ENCODE measurements around the gene C18orf63.
"Not testable (repeated sequence)": the region's sequence is repeated elsewhere in the genome, so short reads cannot be mapped to it uniquely, and the experiment has no call there.

C18orf63 gene

GRCh38 chr18:74286856-74287255 lies 28.8 kb upstream of the C18orf63 start:
- no peak for DNase-seq

- no peak for DNase-seq
Measured at GRCh38 chr18:74288041-74288440, 27.6 kb upstream of the C18orf63 start.

- DNase-seq: no peak
Measured at GRCh38 chr18:74288730-74289129, 26.9 kb upstream of the C18orf63 start.

GRCh38 chr18:74289137-74289536 lies 26.5 kb upstream of the C18orf63 start:
- DNase-seq: peak in 1 of 2 donors; percentile 24

DNA sequence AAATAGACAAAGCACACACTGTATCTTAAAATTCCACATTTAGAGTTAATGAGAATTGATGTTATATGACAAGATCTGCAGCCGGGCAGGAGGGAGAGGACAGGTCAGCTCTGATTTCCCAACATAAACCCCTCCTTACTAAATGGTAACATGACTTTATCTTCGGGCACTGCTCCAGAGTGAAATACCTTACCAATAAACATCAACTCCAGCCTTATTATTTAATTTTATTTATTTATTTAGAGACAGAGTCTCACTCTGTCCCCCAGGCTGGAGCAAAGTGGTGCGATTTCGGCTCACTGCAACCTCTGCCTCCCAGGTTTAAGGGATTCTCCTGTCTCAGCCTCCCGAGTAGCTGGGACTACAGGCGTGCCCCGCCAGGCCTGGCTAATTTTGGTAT lies 25.6 kb upstream of the C18orf63 start:
- no peak for DNase-seq

DNA sequence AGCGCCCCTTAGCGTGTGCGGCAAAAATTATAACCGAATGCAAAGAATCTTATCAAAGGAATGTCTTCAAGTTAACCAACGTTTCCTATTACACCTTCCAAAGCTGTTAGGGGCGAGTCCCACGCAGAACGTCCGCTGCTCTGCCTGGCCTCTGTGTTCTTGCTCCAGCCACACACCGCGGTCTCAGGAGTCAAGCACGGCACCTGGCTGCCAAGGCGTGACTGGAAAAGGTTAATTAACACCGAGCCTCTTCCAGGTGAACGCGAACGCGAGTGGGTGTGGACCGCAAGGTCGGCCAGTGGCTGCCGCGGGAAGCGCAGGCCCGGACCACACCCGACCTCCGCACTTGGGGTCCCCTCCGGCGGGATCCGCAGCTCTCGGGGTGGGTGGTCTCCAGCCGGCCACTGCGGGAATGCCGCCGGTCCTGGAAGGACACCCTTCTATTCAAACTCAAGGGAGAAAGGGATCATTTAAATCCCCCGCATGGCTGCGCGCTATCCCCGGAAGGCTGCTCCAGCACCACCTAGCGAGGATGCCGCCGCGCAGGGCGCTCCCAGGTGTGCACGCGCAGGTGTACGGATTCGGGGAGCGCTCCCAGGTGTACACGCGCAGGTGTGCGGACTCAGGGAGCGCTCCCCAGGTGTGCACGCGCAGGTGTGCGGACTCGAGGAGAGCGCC lies 24.7 kb upstream of the C18orf63 start:
- no peak for DNase-seq

GRCh38 chr18:74291472-74291770 lies 24.2 kb upstream of the C18orf63 start:
- no peak for DNase-seq

DNA sequence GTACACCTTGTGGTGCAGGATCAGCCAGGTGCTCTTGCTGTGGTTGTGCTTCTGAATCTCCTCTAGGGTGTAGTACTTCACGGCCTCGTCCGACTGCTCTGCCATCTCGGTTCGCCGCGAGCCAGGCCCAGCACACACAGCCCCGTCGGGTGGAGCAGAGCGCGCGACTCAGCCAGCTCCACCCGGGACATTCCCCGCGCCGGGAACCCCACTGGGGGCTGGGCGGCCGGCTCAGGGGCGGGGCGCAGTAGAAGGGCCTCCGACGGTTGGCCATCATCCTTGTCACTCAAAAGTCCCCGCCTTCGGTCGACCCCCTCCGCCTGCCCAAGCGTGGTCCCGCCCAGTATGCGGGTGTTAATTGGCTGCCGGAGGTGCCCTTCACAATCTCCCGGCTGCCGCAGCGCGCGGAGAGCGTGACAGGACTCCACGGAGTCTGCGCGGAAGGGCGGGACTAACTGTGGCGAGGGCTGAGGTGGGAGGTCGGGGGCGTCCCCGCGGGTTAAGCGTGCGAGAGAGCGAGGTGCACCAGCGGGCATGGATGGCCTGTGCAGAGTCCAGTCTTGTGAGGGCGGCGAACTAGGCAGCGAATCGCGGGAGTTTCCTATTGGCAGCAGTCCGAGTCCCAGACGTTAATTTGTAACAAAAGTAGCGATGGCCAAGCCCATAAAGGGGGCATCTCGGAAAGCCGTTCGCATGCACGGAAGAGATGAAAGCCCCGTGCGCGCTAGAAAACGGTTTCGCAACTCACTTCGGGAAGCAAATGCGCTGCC lies 23.7 kb upstream of the C18orf63 start, which contains the start of gene CYB5A:
Gene CYB5A, minus strand, starts transcription at position 193 of the 770 bp plus-strand sequence. Its CDS starts 88 bp downstream, at position 105.
- peak; percentile 93 to 94 for DNase-seq

- DNase-seq: no peak
Measured at GRCh38 chr18:74292541-74292858, 23.1 kb upstream of the C18orf63 start.

DNA sequence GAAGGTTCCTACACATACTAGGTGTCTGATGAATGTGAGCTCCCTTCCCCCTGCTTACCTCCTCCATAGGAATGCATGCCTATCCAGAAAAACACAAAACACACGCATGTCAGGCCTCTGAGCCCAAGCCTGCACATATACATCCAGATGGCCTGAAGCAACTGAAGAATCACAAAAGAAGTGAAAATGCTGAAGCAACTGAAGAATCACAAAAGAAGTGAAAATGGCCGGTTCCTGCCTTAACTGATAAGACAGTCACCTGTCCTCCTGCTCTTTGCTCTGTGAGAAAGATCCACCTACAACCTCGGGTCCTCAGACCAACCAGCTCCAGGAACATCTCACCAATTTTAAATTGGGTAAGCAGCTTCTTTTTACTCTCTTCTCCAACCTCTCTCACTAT lies 22.7 kb upstream of the C18orf63 start:
- not testable (repeated sequence) for DNase-seq

- no peak for DNase-seq
Measured at GRCh38 chr18:74294526-74294925, 21.1 kb upstream of the C18orf63 start.

- no peak for DNase-seq
Measured at GRCh38 chr18:74299162-74299561, 16.5 kb upstream of the C18orf63 start.

- DNase-seq: no peak
Measured at GRCh38 chr18:74299746-74300145, 15.9 kb upstream of the C18orf63 start.

DNA sequence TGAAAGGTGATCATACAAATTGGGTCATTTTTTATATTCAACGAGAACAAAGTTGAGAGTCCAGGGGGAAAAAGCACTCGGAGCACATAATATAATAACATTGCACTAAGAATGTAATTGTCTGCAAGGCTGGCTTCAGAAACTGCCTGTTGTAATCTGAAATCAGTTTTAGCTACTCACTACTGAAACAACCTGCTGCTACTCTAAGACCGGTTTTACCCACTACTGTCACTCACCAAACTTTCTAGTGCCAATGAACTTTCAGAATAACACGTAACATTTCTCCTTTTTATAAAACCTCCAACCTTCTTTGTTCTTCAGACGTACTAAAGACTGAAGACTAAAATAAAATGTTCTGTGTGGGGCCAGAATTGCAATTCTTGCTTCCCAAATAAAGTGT lies 12.3 kb upstream of the C18orf63 start:
- no peak for DNase-seq

GRCh38 chr18:74303936-74304335 lies 11.7 kb upstream of the C18orf63 start:
- no peak for DNase-seq

DNA sequence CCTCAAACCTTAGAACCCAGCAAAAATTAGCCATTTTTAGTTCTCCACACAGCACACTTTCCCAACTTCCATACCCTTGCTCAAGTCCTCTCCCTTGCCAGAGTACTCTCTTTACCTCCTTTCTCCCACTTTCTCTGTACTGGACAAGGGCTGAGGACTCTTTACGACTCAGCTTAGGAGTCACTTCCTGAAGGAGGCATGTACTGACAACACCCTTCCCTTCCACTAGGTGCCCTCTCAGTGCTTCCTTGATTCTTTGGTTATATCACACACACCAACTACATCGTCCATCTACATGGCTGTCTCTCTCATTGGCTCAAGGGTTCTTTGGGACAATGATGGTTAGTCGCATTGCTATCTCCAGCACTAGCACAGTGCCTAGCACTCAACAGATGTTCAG lies 5.2 kb upstream of the C18orf63 start:
- no peak for DNase-seq

DNA sequence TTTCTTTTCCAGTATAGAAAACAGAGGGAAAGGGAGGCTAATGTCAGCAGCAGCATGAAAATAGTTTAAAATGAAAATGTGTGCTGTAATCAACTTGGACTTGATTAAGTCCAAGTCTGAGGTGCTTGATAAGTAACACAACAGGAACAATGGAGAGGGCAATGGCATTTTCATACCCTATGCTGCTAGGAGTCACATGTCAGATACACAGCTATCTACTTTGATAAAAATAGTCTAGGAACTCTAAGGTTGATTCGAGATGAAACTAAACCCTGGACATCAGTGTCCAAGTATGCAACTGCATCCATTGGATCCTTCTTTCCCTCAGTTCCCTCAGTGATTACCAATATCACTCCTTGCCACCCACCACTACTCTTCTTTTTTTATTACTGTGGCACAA lies 4.6 kb upstream of the C18orf63 start:
- no peak for DNase-seq

DNA sequence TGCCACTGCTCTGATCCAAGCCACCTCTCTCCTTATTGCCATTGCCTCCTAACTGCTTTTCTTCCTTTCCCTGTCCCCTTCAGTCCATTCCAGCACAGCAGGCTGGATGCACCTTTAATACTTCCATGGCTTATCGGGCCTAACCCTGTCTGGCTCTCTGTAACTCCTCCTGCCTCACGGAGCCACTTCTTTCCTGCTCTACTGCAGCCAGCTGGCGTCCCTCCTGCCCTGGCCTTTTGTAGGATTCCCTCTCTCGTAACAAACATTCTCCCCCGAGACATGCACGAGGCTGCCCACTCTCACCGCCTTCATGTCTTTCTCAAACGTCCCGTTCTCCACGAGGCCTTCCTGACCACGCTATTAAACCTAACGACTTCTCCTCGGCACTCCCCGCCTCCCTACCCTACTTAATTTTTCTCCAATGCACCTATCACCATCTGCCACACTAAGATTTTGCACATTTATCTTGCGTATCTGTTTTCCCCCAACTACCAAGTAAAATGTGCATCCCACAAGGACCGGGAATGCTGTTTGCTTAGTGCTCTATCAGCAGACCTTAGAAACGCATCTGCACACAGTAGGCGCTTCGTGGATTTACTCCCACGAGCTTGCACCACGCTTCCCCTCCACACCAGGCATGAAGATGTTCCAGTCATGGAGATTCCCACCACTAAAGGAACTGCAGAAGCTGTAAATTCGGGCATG lies 728 bp upstream of the C18orf63 start:
- no peak for DNase-seq

- DNase-seq: no peak
Measured at GRCh38 chr18:74316257-74317170, 875 bp downstream of the C18orf63 start.

DNA sequence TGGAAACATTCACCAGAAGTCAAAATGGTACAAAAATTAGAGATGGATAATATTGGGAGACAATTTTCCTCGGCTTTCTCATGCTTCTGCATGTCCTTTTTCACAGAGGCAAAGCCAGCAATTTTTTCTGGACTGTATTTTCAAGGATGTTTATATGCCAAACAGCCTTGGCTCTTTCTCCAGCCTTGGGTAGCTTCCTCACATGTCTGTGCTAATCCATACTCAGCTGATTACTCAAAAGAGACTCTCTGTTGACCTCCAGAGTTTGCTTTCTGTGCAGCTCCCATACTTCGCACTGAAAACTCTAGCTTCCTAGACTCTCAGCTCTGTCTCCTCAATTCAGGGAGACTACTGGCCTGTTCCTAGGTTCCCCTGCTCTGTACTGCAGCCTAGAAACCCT lies 10.6 kb downstream of the C18orf63 start:
- no peak for DNase-seq

- DNase-seq: not testable (repeated sequence)
Measured at GRCh38 chr18:74326791-74327190, 11.2 kb downstream of the C18orf63 start.

GRCh38 chr18:74328206-74328605 lies 12.6 kb downstream of the C18orf63 start:
- DNase-seq: no peak

- no peak for DNase-seq
Measured at GRCh38 chr18:74329688-74330205, 14.1 kb downstream of the C18orf63 start.
